ENCODE results near the gene DNAH17. TPM values are rescaled to one million over a fixed set of nuclear protein-coding genes. Genes with fewer than 3 reads are reported as not detected.

Gene DNAH17
- total and polyA plus RNA-seq, 2 of the 13 experiments (the other 11 are each of a cell fraction or from before 2014, with no cell fraction given): 0.86 to 1.6 TPM

- Histone ChIP-seq H3K9me3 (ENCODE audit: low read length) (no peaks in the 10 kb centered on the region), H3K9ac (ENCODE audit: insufficient read depth, low read depth, low read length) (no peak overlapping the region), H2AFZ (ENCODE audit: low read length) (no peak overlapping the region), H3K27ac (ENCODE audit: extremely low read length, insufficient read depth, low read length) (no peak overlapping the region), H3K79me2 (ENCODE audit: insufficient read depth, low read length) (peaks cover 48% of the 10 kb centered on the region), H3K36me3 (replicated peaks in 1 of 2; ENCODE audit: control insufficient read depth in 1 of 2, insufficient read depth in 2 of 2, low read length in 2 of 2) (peaks cover 15 to 40% of the 10 kb centered on the region in 2 experiments), H3K27me3 (ENCODE audit: control insufficient read depth in 1 of 2, insufficient read depth in 2 of 2, low read length in 2 of 2) (no peaks in the 10 kb centered on the region), H3K4me1 (ENCODE audit: insufficient read depth, low read length) (peaks cover 14% of the 10 kb centered on the region), H3K4me2 (ENCODE audit: low read depth, low read length) (no peak overlapping the region), H3K4me3 (replicated peaks in 1 of 3; ENCODE audit: insufficient read depth in 1 of 3, low read depth in 2 of 3, low read length in 3 of 3) (no peak overlapping the region), H4K20me1 (ENCODE audit: insufficient read depth, low read length) (peaks cover 5% of the 10 kb centered on the region; the same call in 1 of the 2 replicates)
- 93% methylated on average over 4 of the region's 4 CpGs for WGBS (ENCODE audit: low lambda C conversion rate)
- TF ChIP-seq ZNF569 (CRISPR knock-in tag; IDR thresholded peaks at IDR 0.05; ENCODE audit: borderline replicate concordance) (no peak), STAT6 (CRISPR knock-in tag; IDR thresholded peaks at IDR 0.05; ENCODE audit: borderline replicate concordance) (no peak), BATF2 (CRISPR knock-in tag; IDR thresholded peaks at IDR 0.05) (no peak), SYNCRIP (IDR thresholded peaks at IDR 0.05; ENCODE audit: insufficient read depth, low read depth, low read length) (no peak), ETV5 (CRISPR knock-in tag; IDR thresholded peaks at IDR 0.05; ENCODE audit: borderline replicate concordance) (no peak), ADNP (CRISPR knock-in tag; IDR thresholded peaks at IDR 0.05) (no peak), ZNF30 (CRISPR knock-in tag; IDR thresholded peaks at IDR 0.05) (no peak), PLRG1 (conservative IDR thresholded peaks at IDR 0.05) (no peak), NPAS2 (CRISPR knock-in tag; IDR thresholded peaks at IDR 0.05; ENCODE audit: borderline replicate concordance) (no peak), ZNF460 (CRISPR knock-in tag; IDR thresholded peaks at IDR 0.05; ENCODE audit: borderline replicate concordance) (no peak), HOXA5 (CRISPR knock-in tag; IDR thresholded peaks at IDR 0.05) (no peak)
- ChIA-PET POLR2A (interaction anchor here (0.8 kb wide), 1 partner anchor 29 kb away, joined by 3 read pairs; no protein-coding TSS in a partner anchor), CTCF (ENCODE audit: low intra/inter-chr PET ratio, low total read pairs) (no interaction called here)
- DNase-seq (ENCODE audit: low spot score) (no peak), ATAC-seq (no peak), FAIRE-seq (no peak)
- intact Hi-C loops (cut with micrococcal nuclease; ENCODE audit: unreplicated experiment) (no loop called here), in situ Hi-C loops (cut with HindIII; ENCODE audit: extremely low pct_ligation_motif_present, low pct_unique_long_range_greater_than_20kb) (no loop called here)
- BruUV-seq (replicated peaks): no TSS peak
These were observed 185.4 kb downstream of the DNAH17 start for GRCh38 chr17:78391843-78392242.

Data from HepG2 (cell line).